ENCODE measurements around the gene PLS1.
"Not testable (repeated sequence)": the region's sequence is repeated elsewhere in the genome, so short reads cannot be mapped to it uniquely, and the experiment has no call there.

Gene PLS1

GRCh38 chr3:142597906-142598305, 1.7 kb downstream of the PLS1 start:
- DNase-seq = no peak

GRCh38 chr3:142601713-142602112, 5.5 kb downstream of the PLS1 start:
- DNase-seq = no peak

GRCh38 chr3:142602619-142603385, 6.6 kb downstream of the PLS1 start:
- DNase-seq = no peak

GRCh38 chr3:142603386-142603705, 7.2 kb downstream of the PLS1 start:
- DNase-seq = not testable (repeated sequence)

GRCh38 chr3:142604940-142605339, 8.7 kb downstream of the PLS1 start:
- DNase-seq = no peak

GRCh38 chr3:142608631-142609030, 12.4 kb downstream of the PLS1 start:
- no peak for DNase-seq

- no peak for DNase-seq
These were observed 12.9 kb downstream of the PLS1 start for GRCh38 chr3:142609136-142609535.

- DNase-seq = no peak
These were observed 15.0 kb downstream of the PLS1 start for GRCh38 chr3:142611206-142611605.

GRCh38 chr3:142613491-142613890, 17.3 kb downstream of the PLS1 start:
- no peak for DNase-seq

- no peak for DNase-seq
These were observed 17.9 kb downstream of the PLS1 start for GRCh38 chr3:142614059-142614626.

- no peak for DNase-seq
These were observed 19.0 kb downstream of the PLS1 start for GRCh38 chr3:142615171-142615570.

GRCh38 chr3:142618917-142619461, 22.8 kb downstream of the PLS1 start:
- no peak for DNase-seq

GRCh38 chr3:142622405-142622804, 26.2 kb downstream of the PLS1 start:
- no peak for DNase-seq

- no peak for DNase-seq
These were observed 27.0 kb downstream of the PLS1 start for GRCh38 chr3:142623194-142623593.

GRCh38 chr3:142624341-142625152, 28.4 kb downstream of the PLS1 start:
- no peak for DNase-seq

GRCh38 chr3:142625153-142625440, 28.9 kb downstream of the PLS1 start:
- no peak for DNase-seq

GRCh38 chr3:142626971-142627370, 30.8 kb downstream of the PLS1 start:
- DNase-seq = no peak

GRCh38 chr3:142628801-142629200, 32.6 kb downstream of the PLS1 start:
- DNase-seq = no peak

GRCh38 chr3:142633073-142633472, 36.9 kb downstream of the PLS1 start:
- no peak for DNase-seq

GRCh38 chr3:142636050-142636449, 39.9 kb downstream of the PLS1 start:
- DNase-seq = no peak

- no peak for DNase-seq
These were observed 40.5 kb downstream of the PLS1 start for GRCh38 chr3:142636664-142637063.

- no peak for DNase-seq
These were observed 42.1 kb downstream of the PLS1 start for GRCh38 chr3:142638291-142638690.

GRCh38 chr3:142641504-142641903, 45.3 kb downstream of the PLS1 start:
- no peak for DNase-seq

- no peak for DNase-seq
These were observed 46.8 kb downstream of the PLS1 start for GRCh38 chr3:142642956-142643355.

All from stimulated activated CD4-positive, alpha-beta T cell treated with anti-CD3 and anti-CD28 coated beads, Interleukin-4, amount 100 ng/mL, for 24 hours (primary cell).